ENCODE results near the gene MUTYH. TPM values are rescaled to one million over a fixed set of nuclear protein-coding genes. Genes with fewer than 3 reads are reported as not detected.
"Not testable (repeated sequence)": the region's sequence is repeated elsewhere in the genome, so short reads cannot be mapped to it uniquely, and the experiment has no call there.

Gene MUTYH
- total RNA-seq, 1 experiment from 2014 or later: 40.8 TPM

DNA sequence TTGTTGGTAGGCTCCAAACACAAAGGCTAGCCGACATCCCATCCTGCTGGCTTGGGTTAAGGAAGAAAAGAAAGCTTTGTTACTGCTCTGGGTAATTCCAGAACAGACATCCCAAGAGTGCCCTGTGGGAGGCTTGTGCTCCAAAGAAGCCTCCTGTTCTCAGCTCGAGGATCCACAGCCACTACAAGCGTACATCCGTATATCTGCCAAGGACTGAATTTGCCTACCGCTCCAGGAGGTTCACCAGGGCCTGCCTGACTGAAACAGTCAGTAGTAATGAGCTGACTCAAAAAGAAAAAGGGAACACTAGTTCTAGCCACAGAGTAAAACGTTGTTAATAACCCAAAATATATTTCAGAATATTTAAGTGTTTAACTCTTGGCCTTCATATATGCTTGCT, 24.8 kb upstream of the MUTYH start:
- Histone ChIP-seq H3K27me3 (ENCODE audit: control insufficient read depth, insufficient read depth, low read length) (no peaks in the 10 kb centered on the region), H3K27ac (ENCODE audit: low read length) (no peak overlapping the region), H3K4me1 (ENCODE audit: control insufficient read depth, insufficient read depth, low read length) (no peaks in the 10 kb centered on the region; the same call in 1 of the 2 replicates), H3K36me3 (ENCODE audit: control insufficient read depth, insufficient read depth, low read length) (no peaks in the 10 kb centered on the region), H3K4me3 (ENCODE audit: low read depth in 2 of 2, low read length in 2 of 2) (no peak overlapping the region), H3K9me3 (ENCODE audit: control insufficient read depth, insufficient read depth, low read depth, low read length) (no peaks in the 10 kb centered on the region)
- in situ Hi-C loops (cut with HindIII; ENCODE audit: low pct_unique_long_range_greater_than_20kb, low sequenced_read_pairs) (no loop called here), intact Hi-C loops (cut with micrococcal nuclease; ENCODE audit: unreplicated experiment) (no loop called here)
- ATAC-seq: no peak
- TF ChIP-seq POLR2AphosphoS5 (IDR thresholded peaks at IDR 0.05; ENCODE audit: low read depth, low read length) (no peak), TCF7L2 (IDR thresholded peaks at IDR 0.05; ENCODE audit: low read depth, low read length) (no peak), SIN3A (IDR thresholded peaks at IDR 0.05; ENCODE audit: borderline replicate concordance, insufficient read depth, low read depth, low read length) (no peak)
- TF ChIP-seq, protein P1, sequence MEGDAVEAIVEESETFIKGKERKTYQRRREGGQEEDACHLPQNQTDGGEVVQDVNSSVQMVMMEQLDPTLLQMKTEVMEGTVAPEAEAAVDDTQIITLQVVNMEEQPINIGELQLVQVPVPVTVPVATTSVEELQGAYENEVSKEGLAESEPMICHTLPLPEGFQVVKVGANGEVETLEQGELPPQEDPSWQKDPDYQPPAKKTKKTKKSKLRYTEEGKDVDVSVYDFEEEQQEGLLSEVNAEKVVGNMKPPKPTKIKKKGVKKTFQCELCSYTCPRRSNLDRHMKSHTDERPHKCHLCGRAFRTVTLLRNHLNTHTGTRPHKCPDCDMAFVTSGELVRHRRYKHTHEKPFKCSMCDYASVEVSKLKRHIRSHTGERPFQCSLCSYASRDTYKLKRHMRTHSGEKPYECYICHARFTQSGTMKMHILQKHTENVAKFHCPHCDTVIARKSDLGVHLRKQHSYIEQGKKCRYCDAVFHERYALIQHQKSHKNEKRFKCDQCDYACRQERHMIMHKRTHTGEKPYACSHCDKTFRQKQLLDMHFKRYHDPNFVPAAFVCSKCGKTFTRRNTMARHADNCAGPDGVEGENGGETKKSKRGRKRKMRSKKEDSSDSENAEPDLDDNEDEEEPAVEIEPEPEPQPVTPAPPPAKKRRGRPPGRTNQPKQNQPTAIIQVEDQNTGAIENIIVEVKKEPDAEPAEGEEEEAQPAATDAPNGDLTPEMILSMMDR (IDR thresholded peaks at IDR 0.05): no peak
- TF ChIP-seq, protein P2, sequence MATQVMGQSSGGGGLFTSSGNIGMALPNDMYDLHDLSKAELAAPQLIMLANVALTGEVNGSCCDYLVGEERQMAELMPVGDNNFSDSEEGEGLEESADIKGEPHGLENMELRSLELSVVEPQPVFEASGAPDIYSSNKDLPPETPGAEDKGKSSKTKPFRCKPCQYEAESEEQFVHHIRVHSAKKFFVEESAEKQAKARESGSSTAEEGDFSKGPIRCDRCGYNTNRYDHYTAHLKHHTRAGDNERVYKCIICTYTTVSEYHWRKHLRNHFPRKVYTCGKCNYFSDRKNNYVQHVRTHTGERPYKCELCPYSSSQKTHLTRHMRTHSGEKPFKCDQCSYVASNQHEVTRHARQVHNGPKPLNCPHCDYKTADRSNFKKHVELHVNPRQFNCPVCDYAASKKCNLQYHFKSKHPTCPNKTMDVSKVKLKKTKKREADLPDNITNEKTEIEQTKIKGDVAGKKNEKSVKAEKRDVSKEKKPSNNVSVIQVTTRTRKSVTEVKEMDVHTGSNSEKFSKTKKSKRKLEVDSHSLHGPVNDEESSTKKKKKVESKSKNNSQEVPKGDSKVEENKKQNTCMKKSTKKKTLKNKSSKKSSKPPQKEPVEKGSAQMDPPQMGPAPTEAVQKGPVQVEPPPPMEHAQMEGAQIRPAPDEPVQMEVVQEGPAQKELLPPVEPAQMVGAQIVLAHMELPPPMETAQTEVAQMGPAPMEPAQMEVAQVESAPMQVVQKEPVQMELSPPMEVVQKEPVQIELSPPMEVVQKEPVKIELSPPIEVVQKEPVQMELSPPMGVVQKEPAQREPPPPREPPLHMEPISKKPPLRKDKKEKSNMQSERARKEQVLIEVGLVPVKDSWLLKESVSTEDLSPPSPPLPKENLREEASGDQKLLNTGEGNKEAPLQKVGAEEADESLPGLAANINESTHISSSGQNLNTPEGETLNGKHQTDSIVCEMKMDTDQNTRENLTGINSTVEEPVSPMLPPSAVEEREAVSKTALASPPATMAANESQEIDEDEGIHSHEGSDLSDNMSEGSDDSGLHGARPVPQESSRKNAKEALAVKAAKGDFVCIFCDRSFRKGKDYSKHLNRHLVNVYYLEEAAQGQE (IDR thresholded peaks at IDR 0.05; ENCODE audit: insufficient read depth in 1 of 2, low read depth in 2 of 2, low read length in 1 of 2): no peak
- BruUV-seq (replicated peaks): no TSS peak
- DNase-seq (ENCODE audit: low read depth, low spot score): no peak
- POLR2A ChIA-PET: interaction anchor here (0.7 kb wide), 1 partner anchor 17 kb away, joined by 3 read pairs; no protein-coding TSS in a partner anchor
- CTCF ChIA-PET: interaction anchor here (0.7 kb wide), 1 partner anchor 126 kb away, joined by 3 read pairs; no protein-coding TSS in a partner anchor

DNA sequence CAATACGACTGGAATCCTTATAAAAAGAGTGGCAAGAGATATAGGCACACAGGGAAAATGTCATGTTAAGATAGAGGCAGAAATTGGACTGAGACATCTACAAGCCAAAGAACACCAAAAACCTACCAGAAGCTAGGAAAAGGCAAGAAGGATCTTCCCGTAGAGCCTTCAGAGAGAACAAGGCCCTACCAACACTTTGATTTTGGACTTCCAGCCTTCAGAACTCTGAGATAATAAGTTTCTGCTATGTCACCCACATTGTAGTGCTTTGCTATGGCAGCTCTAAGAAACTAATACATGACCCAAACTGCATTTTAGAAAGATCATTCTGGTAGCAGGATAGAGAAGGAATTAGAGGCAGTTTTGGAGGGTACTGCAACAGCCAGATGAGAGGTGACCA, 24.1 kb upstream of the MUTYH start:
- H3K4me1 ChIP-seq (ENCODE audit: control insufficient read depth, insufficient read depth, low read length): no peaks in the 10 kb centered on the region; the same call in 1 of the 2 replicates
- H3K27ac ChIP-seq (ENCODE audit: low read length): no peak overlapping the region
- DNase-seq (ENCODE audit: low read depth, low spot score): no peak
- no TSS peak for BruUV-seq (replicated peaks)
- no peaks in the 10 kb centered on the region for H3K9me3 ChIP-seq (ENCODE audit: control insufficient read depth, insufficient read depth, low read depth, low read length)
- H3K36me3 ChIP-seq (ENCODE audit: control insufficient read depth, insufficient read depth, low read length): no peaks in the 10 kb centered on the region
- intact Hi-C loops (cut with micrococcal nuclease; ENCODE audit: unreplicated experiment): no loop called here
- ChIA-PET CTCF (no interaction called here), POLR2A (no interaction called here)
- no peak overlapping the region for H3K4me3 ChIP-seq (ENCODE audit: low read depth in 2 of 2, low read length in 2 of 2)
- no peak for ATAC-seq
- in situ Hi-C loops (cut with HindIII; ENCODE audit: low pct_unique_long_range_greater_than_20kb, low sequenced_read_pairs): no loop called here
- no peaks in the 10 kb centered on the region for H3K27me3 ChIP-seq (ENCODE audit: control insufficient read depth, insufficient read depth, low read length)
- TF ChIP-seq SIN3A (IDR thresholded peaks at IDR 0.05; ENCODE audit: borderline replicate concordance, insufficient read depth, low read depth, low read length) (no peak), TCF7L2 (IDR thresholded peaks at IDR 0.05; ENCODE audit: low read depth, low read length) (no peak), POLR2AphosphoS5 (IDR thresholded peaks at IDR 0.05; ENCODE audit: low read depth, low read length) (no peak)
- TF ChIP-seq, protein P1 (IDR thresholded peaks at IDR 0.05): no peak

DNA sequence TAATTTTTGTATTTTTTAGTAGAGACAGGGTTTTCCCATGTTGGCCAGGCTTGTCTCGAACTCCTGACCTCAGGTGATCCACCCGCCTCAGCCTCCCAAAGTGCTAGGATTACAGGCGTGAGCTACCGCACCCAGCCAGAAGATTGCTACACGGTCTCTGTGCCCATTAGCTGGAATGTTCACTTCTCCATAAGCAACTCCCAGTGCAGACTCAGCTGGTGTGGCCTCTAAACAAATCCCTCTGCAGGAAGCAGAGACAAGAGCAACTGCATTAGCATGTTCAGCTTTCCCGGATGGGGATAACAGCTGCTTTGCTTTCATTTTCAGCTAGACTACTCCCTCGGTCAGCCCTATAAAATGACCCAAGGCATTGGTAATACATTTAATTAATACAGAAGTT, 20.7 kb upstream of the MUTYH start:
- BruUV-seq (replicated peaks); DNase-seq (ENCODE audit: low read depth, low spot score); H3K4me3 ChIP-seq (ENCODE audit: low read depth in 2 of 2, low read length in 2 of 2); H3K36me3 ChIP-seq (ENCODE audit: control insufficient read depth, insufficient read depth, low read length); intact Hi-C loops (cut with micrococcal nuclease; ENCODE audit: unreplicated experiment); H3K27ac ChIP-seq (ENCODE audit: low read length); H3K27me3 ChIP-seq (ENCODE audit: control insufficient read depth, insufficient read depth, low read length); POLR2A ChIA-PET; in situ Hi-C loops (cut with HindIII; ENCODE audit: low pct_unique_long_range_greater_than_20kb, low sequenced_read_pairs); H3K4me1 ChIP-seq (ENCODE audit: control insufficient read depth, insufficient read depth, low read length); H3K9me3 ChIP-seq (ENCODE audit: control insufficient read depth, insufficient read depth, low read depth, low read length): not testable (repeated sequence)
- CTCF ChIA-PET: interaction anchor here (2.3 to 4.3 kb wide), 2 partner anchors 131 to 139 kb away, joined by 5 to 32 read pairs; partner anchors contain the start of genes CCDC163, MMACHC and TESK2
- peak; percentile 76; the same call in 1 of the 2 replicates for ATAC-seq
